HG02588 (cell line): ENCODE measurements around the gene CERK.

Experiments used
- ATAC-seq: cut with Tn5 transposase; IDR thresholded peaks from one replicate; pipeline ENCODE4 v1.9.1; 2021; ENCODE audit warnings: mild to moderate bottlenecking, moderate library complexity; ENCODE audit not compliant: unreplicated experiment

Gene CERK

GRCh38 chr22:46679706-46680269, 58.3 kb downstream of the CERK start:
- no peak for ATAC-seq

- no peak for ATAC-seq
Measured at GRCh38 chr22:46678785-46679700, 59.0 kb downstream of the CERK start.

- ATAC-seq: no peak
Measured at GRCh38 chr22:46678003-46678657, 59.9 kb downstream of the CERK start.

- no peak for ATAC-seq
Measured at GRCh38 chr22:46677323-46678002, 60.6 kb downstream of the CERK start.

- ATAC-seq: no peak
Measured at GRCh38 chr22:46676881-46677280, 61.2 kb downstream of the CERK start.

- no peak for ATAC-seq
Measured at GRCh38 chr22:46676479-46676878, 61.6 kb downstream of the CERK start.

- no peak for ATAC-seq
Measured at GRCh38 chr22:46675938-46676337, 62.1 kb downstream of the CERK start.

GRCh38 chr22:46675479-46675878, 62.6 kb downstream of the CERK start:
- ATAC-seq: no peak

GRCh38 chr22:46674906-46675305, 63.1 kb downstream of the CERK start:
- ATAC-seq: no peak

- ATAC-seq: no peak
Measured at GRCh38 chr22:46674367-46674781, 63.7 kb downstream of the CERK start.

- no peak for ATAC-seq
Measured at GRCh38 chr22:46673662-46674236, 64.3 kb downstream of the CERK start.

GRCh38 chr22:46673205-46673604, 64.8 kb downstream of the CERK start:
- ATAC-seq: no peak

GRCh38 chr22:46672731-46673130, 65.3 kb downstream of the CERK start:
- no peak for ATAC-seq

GRCh38 chr22:46671824-46672432, 66.1 kb downstream of the CERK start:
- ATAC-seq: no peak

GRCh38 chr22:46669201-46669600, 68.9 kb downstream of the CERK start:
- ATAC-seq: no peak

- ATAC-seq: no peak
Measured at GRCh38 chr22:46668116-46668515, 69.9 kb downstream of the CERK start.

GRCh38 chr22:46667245-46667623, 70.8 kb downstream of the CERK start:
- no peak for ATAC-seq

GRCh38 chr22:46666577-46667244, 71.3 kb downstream of the CERK start:
- no peak for ATAC-seq

GRCh38 chr22:46665751-46666280, 72.2 kb downstream of the CERK start:
- ATAC-seq: no peak
